Kidney tubule cell (primary cell): ENCODE results near the gene BICC1.

Source experiments
- DNase-seq: peaks from one replicate; pipeline ENCODE4 v3.0.0-alpha.2; 2018; ENCODE audit warnings: low spot score

The BICC1 gene

GRCh38 chr10:58651040-58651439, 138.4 kb downstream of the BICC1 start:
- peak; percentile 68 for DNase-seq

DNA sequence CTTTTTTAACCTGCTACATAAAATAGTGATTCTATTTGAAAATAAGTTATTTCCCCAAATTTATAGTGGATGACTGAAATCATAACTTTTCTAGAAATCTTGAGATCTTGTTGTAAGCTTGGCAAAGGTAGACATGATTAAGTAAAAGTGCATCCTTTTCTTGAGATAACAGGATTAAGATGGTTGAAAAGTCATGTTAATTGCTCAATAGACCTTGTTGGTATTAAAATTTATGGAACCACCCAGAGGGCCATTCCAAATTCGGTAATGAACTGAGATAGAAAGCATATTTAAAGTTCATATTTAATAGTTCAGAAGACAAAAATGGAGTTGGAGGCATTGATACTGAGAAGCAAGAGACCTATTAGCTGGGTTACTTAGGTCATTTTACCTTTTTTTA, 139.1 kb downstream of the BICC1 start:
- DNase-seq = no peak

DNA sequence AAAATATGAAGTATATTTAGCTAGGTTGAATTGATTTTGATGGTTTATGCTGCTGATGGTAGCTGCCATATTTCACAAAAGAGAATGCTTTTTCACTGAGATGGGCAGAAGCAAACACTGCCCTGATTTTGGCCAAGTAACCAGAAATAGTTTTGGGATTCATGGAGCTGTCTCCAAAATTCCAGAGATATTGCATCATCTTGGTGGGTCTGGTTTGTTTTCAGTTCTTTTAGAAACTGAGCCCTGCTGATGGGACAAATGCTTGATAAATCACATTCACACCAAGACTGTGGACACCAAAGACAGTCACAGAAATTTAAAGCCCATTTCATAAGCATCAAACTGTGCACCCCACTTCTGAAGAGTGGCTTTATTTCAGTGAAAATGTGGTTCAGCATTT, 140.5 kb downstream of the BICC1 start:
- no peak for DNase-seq

- peak; percentile 41 for DNase-seq
These were observed 148.0 kb downstream of the BICC1 start for GRCh38 chr10:58660575-58661255.

DNA sequence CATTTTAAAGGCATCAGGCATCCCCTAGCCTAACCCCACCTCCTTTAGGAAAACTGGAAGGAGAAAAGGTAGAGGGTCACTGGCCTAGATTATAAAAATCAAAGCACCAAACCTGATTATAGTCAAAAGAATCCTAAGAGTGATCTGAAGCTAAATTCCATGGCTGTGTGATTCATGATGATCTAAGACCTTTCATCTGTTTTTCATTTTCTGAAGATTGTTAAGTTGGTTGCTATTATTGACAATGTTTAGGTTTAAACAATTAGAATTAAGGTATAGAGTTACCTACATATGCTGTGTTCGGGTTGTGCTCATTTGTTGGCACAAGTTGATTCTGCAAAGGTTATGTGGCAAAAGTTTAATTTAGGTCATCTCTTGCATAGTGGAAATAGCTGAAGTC, 148.7 kb downstream of the BICC1 start:
- DNase-seq = peak; percentile 57

DNA sequence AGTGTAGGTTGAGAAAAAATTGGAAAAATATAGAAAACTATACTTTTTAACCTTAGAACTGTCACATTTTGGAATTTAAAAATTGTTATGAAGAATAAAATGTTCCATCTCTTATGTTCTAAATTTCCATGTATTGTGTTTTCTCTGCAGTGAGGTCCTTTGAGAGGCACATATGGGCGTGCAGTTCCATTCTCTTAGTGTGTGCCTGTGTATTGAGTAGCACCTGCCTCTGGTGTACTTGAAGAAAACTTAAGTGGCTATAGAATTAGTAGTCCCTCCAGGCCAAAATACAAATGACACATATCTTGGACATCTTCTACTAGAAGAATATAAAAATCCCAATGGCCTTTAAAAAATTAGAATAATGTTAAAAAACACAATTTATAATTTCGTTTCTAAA, 149.2 kb downstream of the BICC1 start:
- no peak for DNase-seq

- DNase-seq = peak; percentile 88
These were observed 149.6 kb downstream of the BICC1 start for GRCh38 chr10:58662314-58662713.

- no peak for DNase-seq
These were observed 152.7 kb downstream of the BICC1 start for GRCh38 chr10:58665361-58665760.

DNA sequence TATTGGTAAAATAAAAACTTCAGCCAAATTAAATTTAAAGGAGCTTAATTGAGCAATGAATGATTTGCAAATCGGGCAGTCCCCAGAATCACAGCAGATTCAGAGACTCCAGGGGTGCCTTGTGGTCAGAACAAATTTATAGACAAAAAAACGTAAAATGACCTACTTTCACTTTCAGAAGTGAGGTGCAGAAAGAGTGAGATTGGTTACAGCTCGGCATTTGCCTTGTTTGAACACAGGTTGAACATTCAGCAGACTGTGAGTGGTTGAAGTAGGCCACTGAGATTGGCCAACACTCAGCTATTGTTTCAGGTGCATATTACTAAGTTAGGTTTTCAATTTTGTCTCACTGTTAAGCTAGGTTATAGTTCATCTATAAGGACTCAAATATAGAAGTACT, 153.4 kb downstream of the BICC1 start:
- DNase-seq = peak; percentile 62

DNA sequence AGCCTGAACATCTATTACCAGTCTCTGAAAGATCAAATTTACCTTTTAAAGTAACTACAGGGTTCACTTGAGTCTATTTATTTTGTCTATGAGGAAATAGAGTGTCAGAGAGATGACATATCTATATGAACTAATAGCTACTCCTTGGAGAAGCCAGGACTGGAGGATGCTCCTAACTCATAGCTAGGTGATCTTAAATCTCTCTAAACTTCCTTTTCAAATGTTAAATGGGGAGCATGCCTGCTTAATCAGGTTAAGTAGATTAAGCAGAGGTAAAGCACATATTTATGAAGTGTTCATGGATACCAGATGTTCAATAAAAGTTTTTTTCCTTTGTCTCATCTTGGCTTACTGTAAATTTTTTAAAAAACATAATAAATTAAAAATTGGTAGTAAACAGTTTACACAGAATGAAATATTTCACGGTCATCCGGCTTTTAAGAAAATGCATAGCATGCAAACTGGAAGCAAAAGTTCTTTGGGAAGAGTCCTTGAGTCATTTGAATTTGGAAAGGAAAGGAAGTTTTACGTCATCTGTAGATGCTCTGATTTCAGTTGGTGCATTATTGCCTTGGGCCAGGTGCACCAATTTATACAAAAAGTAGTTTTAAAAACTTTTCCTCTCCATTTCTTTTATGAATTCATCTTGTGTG, 155.1 kb downstream of the BICC1 start:
- DNase-seq = no peak

GRCh38 chr10:58672845-58673244, 160.2 kb downstream of the BICC1 start:
- no peak for DNase-seq

DNA sequence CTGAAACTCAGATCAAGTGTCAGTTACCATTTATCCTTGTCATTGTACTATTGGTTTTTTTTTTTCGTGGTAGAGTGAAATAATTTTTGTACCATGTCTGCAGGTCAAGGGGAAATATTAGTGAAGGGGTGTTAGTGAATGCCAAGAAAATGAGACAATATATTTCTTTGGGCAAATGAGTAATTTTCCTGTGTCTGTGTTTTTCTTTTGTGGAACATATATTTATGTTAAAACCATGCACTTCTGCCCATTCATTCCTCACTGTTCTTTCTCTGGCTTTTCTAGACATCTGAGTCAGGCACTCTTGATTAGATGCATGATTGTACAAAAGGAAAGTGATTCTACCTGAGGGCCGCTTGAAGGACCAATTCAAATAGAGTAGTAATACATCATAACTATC, 161.6 kb downstream of the BICC1 start:
- no peak for DNase-seq

DNA sequence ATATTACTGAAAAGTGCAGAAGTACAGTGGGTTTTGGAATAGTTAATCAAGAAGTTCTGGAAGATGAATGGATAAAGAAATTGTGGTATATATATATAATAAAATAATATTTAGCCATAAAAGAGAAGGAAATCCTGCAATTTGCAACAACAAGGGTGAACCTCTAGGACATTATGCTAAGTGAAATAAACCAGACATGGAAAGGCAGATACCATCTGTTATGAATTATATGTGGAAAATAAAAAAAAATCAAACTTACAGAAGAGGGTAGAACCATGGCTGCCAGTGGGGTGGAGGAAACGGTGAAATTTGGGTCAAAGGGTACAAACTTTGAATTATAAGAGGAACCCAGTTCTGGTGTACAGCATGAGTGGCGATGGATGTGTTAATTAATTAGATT, 162.6 kb downstream of the BICC1 start:
- DNase-seq = no peak

- no peak for DNase-seq
These were observed 178.9 kb downstream of the BICC1 start for GRCh38 chr10:58691528-58691927.

DNA sequence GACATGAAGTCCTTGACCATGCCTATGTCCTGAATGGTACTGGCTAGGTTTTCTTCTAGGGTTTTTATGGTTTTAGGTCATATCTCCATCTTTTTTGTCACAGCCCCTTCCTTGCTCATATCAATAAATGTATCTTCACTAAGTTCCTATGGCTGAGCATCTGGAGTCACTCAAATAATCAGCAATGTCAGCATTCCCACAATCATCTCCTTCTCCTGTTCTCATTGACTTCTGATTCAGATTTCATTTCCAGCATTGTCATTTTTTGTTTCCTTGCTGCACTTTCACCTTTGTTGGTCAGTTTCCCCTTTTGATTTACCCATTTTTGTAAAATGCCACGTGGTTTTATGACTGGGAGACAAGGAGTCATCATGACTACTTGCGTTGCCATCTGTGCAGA, 181.2 kb downstream of the BICC1 start:
- DNase-seq = no peak

- no peak for DNase-seq
These were observed 182.3 kb downstream of the BICC1 start for GRCh38 chr10:58695022-58695421.

DNA sequence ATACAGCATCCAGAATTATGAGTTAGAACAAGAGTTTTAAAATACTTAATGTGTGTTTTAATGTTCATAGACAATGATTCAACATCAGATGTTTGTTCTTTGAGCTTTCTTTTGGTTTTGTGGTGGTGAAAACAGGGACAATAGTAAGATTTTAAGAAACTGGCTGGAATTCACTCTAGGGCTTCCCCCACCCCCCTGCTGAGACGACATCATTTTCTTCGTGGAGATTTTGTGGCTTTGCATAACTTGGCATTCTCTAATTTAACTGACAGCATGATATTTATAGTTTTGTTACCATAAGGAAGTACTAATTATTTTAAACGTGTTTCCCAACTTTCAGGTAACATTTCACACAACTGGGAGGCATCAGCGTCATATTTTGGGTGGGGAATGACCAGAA, 184.1 kb downstream of the BICC1 start:
- no peak for DNase-seq

DNA sequence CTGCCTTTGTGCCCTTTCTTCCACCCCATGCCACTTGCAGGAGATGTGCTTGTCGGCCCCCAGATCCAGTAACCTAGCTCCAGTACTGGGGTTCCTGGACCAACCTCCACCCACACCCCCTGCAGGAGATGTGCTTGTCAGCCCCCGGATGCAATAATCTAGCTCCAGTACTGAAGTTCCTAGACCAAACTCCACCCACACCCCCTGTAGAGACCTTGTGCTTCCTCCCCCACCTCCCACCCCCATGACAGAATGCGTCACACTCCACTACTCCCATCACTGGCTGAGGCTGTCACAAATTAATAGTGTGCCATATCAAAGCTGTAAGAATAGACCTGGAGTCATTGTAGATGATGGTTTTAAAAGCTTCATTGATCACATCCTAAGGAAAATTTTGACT, 185.0 kb downstream of the BICC1 start:
- DNase-seq = peak; percentile 30

DNA sequence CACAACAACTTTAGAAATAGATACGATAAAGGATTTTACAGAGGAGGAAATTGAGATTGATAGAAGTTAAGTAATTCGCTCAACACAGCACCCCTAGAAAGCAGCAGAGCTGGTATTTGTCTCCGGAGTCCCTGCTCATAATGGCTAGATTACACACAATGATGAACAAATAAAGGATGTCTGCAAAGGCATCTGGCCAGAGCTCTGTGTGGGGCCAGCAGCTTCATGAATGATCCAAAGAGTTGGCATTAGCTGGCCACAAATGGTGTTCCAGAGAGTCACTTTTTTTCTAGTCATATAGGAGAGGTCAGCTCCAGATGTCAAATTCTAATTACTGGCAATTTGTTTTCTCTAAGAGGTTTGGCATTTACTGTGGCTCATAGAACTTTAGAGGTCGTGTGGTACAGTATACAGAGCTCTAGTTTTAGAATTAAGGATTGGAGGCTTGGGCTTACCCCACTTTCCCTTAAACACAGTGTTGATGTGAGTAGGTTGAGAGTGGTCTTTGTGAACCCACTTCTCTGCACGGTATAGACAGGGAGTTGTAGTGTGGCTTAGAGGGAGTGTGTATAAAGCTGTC, 186.2 kb downstream of the BICC1 start:
- no peak for DNase-seq

DNA sequence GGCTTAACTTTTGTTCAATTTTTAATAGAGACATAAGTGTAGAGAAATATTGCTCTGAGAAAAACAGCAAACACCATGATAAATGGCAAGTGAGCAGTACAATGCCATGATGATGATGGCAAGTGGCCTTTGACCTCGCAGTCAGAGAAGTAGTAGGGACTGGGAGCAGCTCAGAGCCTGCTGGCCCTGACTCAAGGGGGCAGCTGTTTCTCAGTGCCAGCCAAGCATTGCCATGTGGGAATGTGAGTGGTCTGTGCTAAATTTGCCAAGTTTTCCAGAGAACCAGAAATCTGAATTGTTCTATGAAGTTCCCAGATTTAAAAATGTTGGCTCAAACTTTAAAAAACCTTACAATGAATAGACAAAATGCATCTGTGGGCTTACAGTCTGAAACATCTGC, 187.9 kb downstream of the BICC1 start:
- no peak for DNase-seq

GRCh38 chr10:58701405-58702135, 188.9 kb downstream of the BICC1 start:
- no peak for DNase-seq

- DNase-seq = no peak
These were observed 191.6 kb downstream of the BICC1 start for GRCh38 chr10:58704226-58704625.

GRCh38 chr10:58704671-58705141, 192.0 kb downstream of the BICC1 start:
- no peak for DNase-seq
